ENCODE data around the gene PFDN5. TPM values are rescaled to one million over a fixed set of nuclear protein-coding genes. Genes with fewer than 3 reads are reported as not detected.

The PFDN5 gene
- polyA plus RNA-seq, 3 donors = 817 to 897 (median 885) TPM

Other genes starting within 250 kb of the PFDN5 start
- 10 to 100 TPM; 66.1 to 78.2 (median 76.8) TPM for gene TNS2, start 245.5 kb upstream of the PFDN5 start, polyA plus RNA-seq (ENCODE audit: insufficient read length in 3 of 3)
- 10 to 100 TPM; 17.1 to 19.2 (median 18.0) TPM for gene SPRYD3, start 216.2 kb upstream of the PFDN5 start, polyA plus RNA-seq (ENCODE audit: insufficient read length in 3 of 3)
- gene IGFBP6, start 197.9 kb upstream of the PFDN5 start, polyA plus RNA-seq (ENCODE audit: insufficient read length in 3 of 3) = 10 to 100 TPM; 12.2 to 12.8 (median 12.4) TPM
- 1 to 10 TPM; 1.2 to 1.6 (median 1.4) TPM for gene SOAT2, start 192.1 kb upstream of the PFDN5 start, polyA plus RNA-seq (ENCODE audit: insufficient read length in 3 of 3)
- gene ZNF740, start 114.8 kb upstream of the PFDN5 start, polyA plus RNA-seq (ENCODE audit: insufficient read length in 3 of 3) = 10 to 100 TPM; 75.1 to 81.8 (median 78.8) TPM
- 10 to 100 TPM; 28.9 to 34.0 (median 31.1) TPM for gene CSAD, start 114.6 kb upstream of the PFDN5 start, polyA plus RNA-seq (ENCODE audit: insufficient read length in 3 of 3)
- 1 to 10 TPM in 1 of 3 donors, under 1 TPM in 2; 0.88 to 1.3 (median 0.96) TPM for gene ITGB7, start 88.3 kb upstream of the PFDN5 start, polyA plus RNA-seq (ENCODE audit: insufficient read length in 3 of 3)
- gene RARG, start 63.3 kb upstream of the PFDN5 start, polyA plus RNA-seq (ENCODE audit: insufficient read length in 3 of 3) = 10 to 100 TPM; 28.1 to 33.5 (median 32.3) TPM
- 1 to 10 TPM; 8.0 to 9.4 (median 9.4) TPM for gene ESPL1, start 27.2 kb upstream of the PFDN5 start, polyA plus RNA-seq (ENCODE audit: insufficient read length in 3 of 3)
- gene MYG1, start 4.2 kb downstream of the PFDN5 start, polyA plus RNA-seq (ENCODE audit: insufficient read length in 3 of 3) = 10 to 100 TPM; 47.2 to 53.6 (median 48.8) TPM
- 10 to 100 TPM; 69.0 to 85.4 (median 72.3) TPM for gene AAAS, start 26.1 kb downstream of the PFDN5 start, polyA plus RNA-seq (ENCODE audit: insufficient read length in 3 of 3)
- under 1 TPM; 0.10 to 0.32 (median 0.16) TPM for gene SP7, start 40.8 kb downstream of the PFDN5 start, polyA plus RNA-seq (ENCODE audit: insufficient read length in 3 of 3)
- gene SP1, start 84.6 kb downstream of the PFDN5 start, polyA plus RNA-seq (ENCODE audit: insufficient read length in 3 of 3) = 10 to 100 TPM; 76.7 to 81.0 (median 77.6) TPM
- under 1 TPM; 0.13 to 0.39 (median 0.22) TPM for gene AMHR2, start 128.3 kb downstream of the PFDN5 start, polyA plus RNA-seq (ENCODE audit: insufficient read length in 3 of 3)
- gene PRR13, start 146.2 kb downstream of the PFDN5 start, polyA plus RNA-seq (ENCODE audit: insufficient read length in 3 of 3) = 100 to 1,000 TPM; 189 to 212 (median 200) TPM
- gene PCBP2, start 156.6 kb downstream of the PFDN5 start, polyA plus RNA-seq (ENCODE audit: insufficient read length in 3 of 3) = 1,000 to 10,000 TPM; 1,108 to 1,139 (median 1,109) TPM
- gene MAP3K12, start 203.9 kb downstream of the PFDN5 start, polyA plus RNA-seq (ENCODE audit: insufficient read length in 3 of 3) = 10 to 100 TPM; 18.3 to 21.3 (median 19.6) TPM
- gene TARBP2, start 205.7 kb downstream of the PFDN5 start, polyA plus RNA-seq (ENCODE audit: insufficient read length in 3 of 3) = 10 to 100 TPM; 40.0 to 44.5 (median 42.7) TPM
- gene NPFF, start 211.9 kb downstream of the PFDN5 start, polyA plus RNA-seq (ENCODE audit: insufficient read length in 3 of 3) = 1 to 10 TPM in 1 of 3 donors, under 1 TPM in 2; 0.40 to 1.4 (median 0.61) TPM

Data from right renal cortex interstitium (tissue), 3 donors.